ENCODE data around the gene HELB.

HELB gene

GRCh38 chr12:66359300-66359699, 57.0 kb downstream of the HELB start:
- Histone ChIP-seq H3K4me2 (no peak overlapping the region), H4K20me1 (no peaks in the 10 kb centered on the region), H3K4me3 (no peak overlapping the region), H3K36me3 (0 out of 22 replicates have a peak, but pooled peaks cover 0 to 3% (median 0%) of the 10 kb centered on the region in 11 experiments), H3K27me3 (no peaks in the 10 kb centered on the region), H3K4me1 (no peaks in the 10 kb centered on the region), H3K9ac (no peak overlapping the region), H3K27ac (no peak overlapping the region), H3K9me3 (replicated peaks in 1 of 11) (no peaks in the 10 kb centered on the region)
- TF ChIP-seq Cebpa-rat (IDR thresholded peaks at IDR 0.05): no peak

GRCh38 chr12:66361703-66362102, 59.4 kb downstream of the HELB start:
- Histone ChIP-seq H3K4me2 (no peak overlapping the region), H4K20me1 (no peaks in the 10 kb centered on the region), H3K4me3 (no peak overlapping the region), H3K9ac (no peak overlapping the region), H3K4me1 (peaks cover 0 to 9% (median 0%) of the 10 kb centered on the region in 10 experiments; a peak in 2 of 20 replicates), H3K36me3 (0 out of 22 replicates have a peak, but pooled peaks cover 0 to 3% (median 0%) of the 10 kb centered on the region in 11 experiments), H3K9me3 (replicated peaks in 1 of 11) (no peaks in the 10 kb centered on the region), H3K27ac (no peak overlapping the region; a peak in 1 of 22 replicates), H3K27me3 (no peaks in the 10 kb centered on the region)
- no peak for TF ChIP-seq Cebpa-rat (IDR thresholded peaks at IDR 0.05)

GRCh38 chr12:66365718-66366490, 63.6 kb downstream of the HELB start:
- H3K27ac ChIP-seq: no peak overlapping the region
- no peak for TF ChIP-seq Cebpa-rat (IDR thresholded peaks at IDR 0.05)

GRCh38 chr12:66367015-66367667, 64.8 kb downstream of the HELB start:
- Histone ChIP-seq H3K36me3 (peaks cover 0 to 7% (median 0%) of the 10 kb centered on the region in 11 experiments; a peak in 3 of 22 replicates), H3K27me3 (no peaks in the 10 kb centered on the region), H3K9me3 (replicated peaks in 1 of 11) (no peaks in the 10 kb centered on the region), H3K4me2 (0 out of 22 replicates have a peak overlapping the region, but pooled peaks of 1 of the 11 experiments have one; percentile 6), H3K9ac (no peak overlapping the region), H3K4me1 (peaks cover 0 to 9% (median 0%) of the 10 kb centered on the region in 10 experiments; a peak in 2 of 20 replicates), H4K20me1 (no peaks in the 10 kb centered on the region), H3K4me3 (no peak overlapping the region), H3K27ac (no peak overlapping the region)
- TF ChIP-seq Cebpa-rat (IDR thresholded peaks at IDR 0.05): no peak

More at GRCh38 chr12:66365718-66366490, 63.6 kb downstream of the HELB start:
- no peaks in the 10 kb centered on the region for H3K27me3 ChIP-seq
- no peak overlapping the region for H3K4me2 ChIP-seq
- no peaks in the 10 kb centered on the region for H3K9me3 ChIP-seq (replicated peaks in 1 of 11)
- peaks cover 0 to 5% (median 0%) of the 10 kb centered on the region in 11 experiments; a peak in 1 of 22 replicates for H3K36me3 ChIP-seq
- H3K4me1 ChIP-seq: peaks cover 0 to 9% (median 0%) of the 10 kb centered on the region in 10 experiments; a peak in 2 of 20 replicates
- H4K20me1 ChIP-seq: no peaks in the 10 kb centered on the region
- H3K4me3 ChIP-seq: no peak overlapping the region
- no peak overlapping the region for H3K9ac ChIP-seq

- H3K27ac ChIP-seq: no peak overlapping the region
- H3K9ac ChIP-seq: no peak overlapping the region
- no peak overlapping the region for H3K4me2 ChIP-seq
- H3K9me3 ChIP-seq (replicated peaks in 1 of 11): no peaks in the 10 kb centered on the region
- TF ChIP-seq Cebpa-rat (IDR thresholded peaks at IDR 0.05): no peak
- no peaks in the 10 kb centered on the region for H3K27me3 ChIP-seq
- no peak overlapping the region for H3K4me3 ChIP-seq
- no peaks in the 10 kb centered on the region for H3K4me1 ChIP-seq
- H4K20me1 ChIP-seq: no peaks in the 10 kb centered on the region
- H3K36me3 ChIP-seq: peaks cover 0 to 7% (median 0%) of the 10 kb centered on the region in 11 experiments; a peak in 3 of 22 replicates
Measured at GRCh38 chr12:66371982-66372381, 69.7 kb downstream of the HELB start.

- peaks cover 0 to 7% (median 0%) of the 10 kb centered on the region in 11 experiments; a peak in 2 of 22 replicates for H3K36me3 ChIP-seq
- no peak overlapping the region for H3K4me2 ChIP-seq
- no peak overlapping the region for H3K4me3 ChIP-seq
- no peaks in the 10 kb centered on the region for H3K27me3 ChIP-seq
- peaks cover 0 to 17% (median 5%) of the 10 kb centered on the region in 10 experiments; a peak in 9 of 20 replicates for H3K4me1 ChIP-seq
- no peaks in the 10 kb centered on the region for H3K9me3 ChIP-seq (replicated peaks in 1 of 11)
- TF ChIP-seq Cebpa-rat (IDR thresholded peaks at IDR 0.05): no peak
- H3K9ac ChIP-seq: no peak overlapping the region
- no peaks in the 10 kb centered on the region for H4K20me1 ChIP-seq
- no peak overlapping the region for H3K27ac ChIP-seq
Measured at GRCh38 chr12:66375560-66375959, 73.3 kb downstream of the HELB start.

- Histone ChIP-seq H3K36me3 (0 out of 22 replicates have a peak, but pooled peaks cover 0 to 5% (median 0%) of the 10 kb centered on the region in 11 experiments), H3K4me1 (peaks cover 0 to 35% (median 5%) of the 10 kb centered on the region in 10 experiments; a peak in 9 of 20 replicates), H3K4me2 (peak overlapping the region in 5 of 11 experiments; percentile 3 to 54 (median 13); a peak in 5 of 22 replicates), H3K9ac (no peak overlapping the region), H3K27ac (peak overlapping the region in 4 of 11 experiments; percentile 8 to 57 (median 34); a peak in 7 of 22 replicates), H3K9me3 (replicated peaks in 1 of 11) (no peaks in the 10 kb centered on the region), H3K4me3 (no peak overlapping the region), H3K27me3 (no peaks in the 10 kb centered on the region), H4K20me1 (no peaks in the 10 kb centered on the region)
- TF ChIP-seq Cebpa-rat (IDR thresholded peaks at IDR 0.05): no peak
Measured at GRCh38 chr12:66379616-66380015, 77.3 kb downstream of the HELB start.

GRCh38 chr12:66380769-66381535, 78.7 kb downstream of the HELB start:
- peak in 5 of 11 experiments; percentile 14 to 62 (median 33); a peak in 5 of 22 replicates for TF ChIP-seq Cebpa-rat (IDR thresholded peaks at IDR 0.05)
- Histone ChIP-seq H3K4me1 (peaks cover 0 to 35% (median 5%) of the 10 kb centered on the region in 10 experiments; a peak in 9 of 20 replicates), H3K9ac (no peak overlapping the region), H3K4me3 (no peak overlapping the region), H3K27ac (no peak overlapping the region), H4K20me1 (no peaks in the 10 kb centered on the region), H3K9me3 (replicated peaks in 1 of 11) (no peaks in the 10 kb centered on the region), H3K36me3 (0 out of 22 replicates have a peak, but pooled peaks cover 0 to 5% (median 0%) of the 10 kb centered on the region in 11 experiments), H3K4me2 (peak overlapping the region in 2 of 11 experiments; percentile 5 to 54; a peak in 3 of 22 replicates), H3K27me3 (no peaks in the 10 kb centered on the region)
